GM19351 (cell line): ENCODE results near the gene HHLA2.
"Not testable (repeated sequence)": the region's sequence is repeated elsewhere in the genome, so short reads cannot be mapped to it uniquely, and the experiment has no call there.

Source experiments
- ATAC-seq: cut with Tn5 transposase; IDR thresholded peaks from one replicate; pipeline ENCODE4 v1.9.1; 2021; ENCODE audit warnings: mild to moderate bottlenecking, moderate library complexity; ENCODE audit not compliant: unreplicated experiment

The HHLA2 gene, protein sequence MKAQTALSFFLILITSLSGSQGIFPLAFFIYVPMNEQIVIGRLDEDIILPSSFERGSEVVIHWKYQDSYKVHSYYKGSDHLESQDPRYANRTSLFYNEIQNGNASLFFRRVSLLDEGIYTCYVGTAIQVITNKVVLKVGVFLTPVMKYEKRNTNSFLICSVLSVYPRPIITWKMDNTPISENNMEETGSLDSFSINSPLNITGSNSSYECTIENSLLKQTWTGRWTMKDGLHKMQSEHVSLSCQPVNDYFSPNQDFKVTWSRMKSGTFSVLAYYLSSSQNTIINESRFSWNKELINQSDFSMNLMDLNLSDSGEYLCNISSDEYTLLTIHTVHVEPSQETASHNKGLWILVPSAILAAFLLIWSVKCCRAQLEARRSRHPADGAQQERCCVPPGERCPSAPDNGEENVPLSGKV

DNA sequence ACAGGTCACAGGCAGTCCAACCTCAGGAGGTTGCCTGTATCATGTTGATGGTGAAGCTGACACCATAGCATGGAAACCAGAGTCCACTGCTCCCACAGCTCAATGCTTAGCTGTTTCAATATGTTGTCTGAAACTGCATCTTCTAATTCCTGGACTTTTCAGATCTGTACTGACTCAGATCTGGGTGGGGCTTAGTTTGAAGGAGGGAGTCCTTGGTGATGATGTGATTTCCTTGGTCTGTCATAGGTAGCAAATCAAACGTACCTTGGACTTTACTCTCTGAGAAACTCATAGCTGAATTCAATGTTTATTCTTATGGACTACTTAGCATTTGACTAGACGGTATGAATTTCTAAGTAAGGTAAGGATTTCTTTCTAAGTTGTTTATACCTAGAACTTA, at the start of gene HHLA2:
TSS of gene HHLA2 (plus strand) at position 310 of the 400 bp plus-strand sequence. CDS start 55,266 bp downstream, outside the sequence.
- peak; percentile 56 for ATAC-seq

DNA sequence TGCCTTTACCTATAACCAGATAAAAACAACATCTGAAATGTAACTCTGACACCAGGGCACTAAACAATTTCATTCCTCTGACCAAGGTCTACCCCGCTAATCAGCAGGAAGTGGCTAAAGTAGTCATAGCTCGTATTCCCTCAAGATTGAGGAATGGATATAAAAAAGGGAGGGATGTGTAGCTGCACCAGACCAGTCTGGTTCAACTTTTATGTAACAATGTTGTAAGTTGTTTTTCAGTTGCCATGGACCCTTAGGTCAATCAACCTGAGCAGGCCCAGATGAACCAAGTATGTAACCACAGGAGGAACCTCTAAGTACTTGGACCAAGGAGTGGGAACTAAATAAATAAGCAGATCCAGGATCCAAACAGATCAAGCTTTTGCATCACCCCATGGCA, 45.7 kb upstream of the HHLA2 start:
- ATAC-seq: no peak

DNA sequence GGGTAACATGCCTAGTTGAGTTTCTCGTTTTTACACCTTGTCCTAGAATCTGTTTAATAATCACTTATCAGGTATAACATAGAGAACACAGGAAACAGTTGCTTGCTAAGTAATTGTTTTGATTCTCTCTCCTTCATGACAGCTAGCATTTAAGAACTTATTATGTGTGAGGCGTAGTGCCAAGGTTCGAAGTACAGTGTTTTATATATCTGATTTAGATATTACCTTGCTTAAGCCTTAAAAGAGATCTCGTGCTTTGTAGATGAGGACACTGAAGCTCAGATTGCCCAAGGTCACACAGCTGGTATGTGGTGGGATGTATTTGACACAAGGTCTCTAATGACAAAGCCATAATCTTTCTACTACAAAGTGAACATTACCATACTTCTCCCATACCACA, 45.1 kb upstream of the HHLA2 start:
- no peak for ATAC-seq

DNA sequence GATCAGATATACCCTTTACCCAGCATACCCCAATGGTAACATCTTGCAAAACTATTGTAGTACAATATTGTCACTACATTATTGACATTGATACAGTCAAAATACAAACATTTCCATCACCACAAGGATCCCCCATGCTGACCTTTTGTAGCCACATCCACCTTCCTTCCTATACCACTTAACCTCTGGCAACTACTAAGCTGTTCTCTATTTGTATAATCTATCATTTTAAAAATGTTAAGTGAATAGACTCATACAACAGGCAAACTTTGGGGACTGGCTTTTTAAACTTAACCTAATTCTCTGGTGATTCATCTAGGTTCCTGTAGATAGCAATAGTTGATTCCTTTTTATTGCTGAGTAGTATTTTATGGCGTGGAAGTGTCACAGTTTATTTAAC, 44.5 kb upstream of the HHLA2 start:
- ATAC-seq: no peak

DNA sequence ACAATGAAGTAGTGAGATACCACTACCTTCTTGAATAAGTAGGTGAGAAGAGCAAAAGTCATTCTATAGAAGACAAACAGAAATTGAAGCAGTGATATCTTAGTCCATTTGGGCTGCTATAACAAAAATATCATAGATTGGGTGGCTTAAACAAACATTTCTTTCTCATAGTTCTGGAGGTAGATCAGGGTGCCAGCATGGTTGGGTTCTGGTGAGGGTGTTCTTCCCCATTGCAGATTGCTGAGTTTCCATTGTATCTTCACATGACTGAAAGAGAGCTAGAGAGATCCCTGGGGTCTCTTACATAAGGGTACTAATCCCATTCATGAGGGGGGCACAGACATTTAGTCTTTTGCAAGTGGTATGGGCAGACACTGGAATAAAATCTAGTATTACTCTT, 41.2 kb upstream of the HHLA2 start:
- no peak for ATAC-seq

DNA sequence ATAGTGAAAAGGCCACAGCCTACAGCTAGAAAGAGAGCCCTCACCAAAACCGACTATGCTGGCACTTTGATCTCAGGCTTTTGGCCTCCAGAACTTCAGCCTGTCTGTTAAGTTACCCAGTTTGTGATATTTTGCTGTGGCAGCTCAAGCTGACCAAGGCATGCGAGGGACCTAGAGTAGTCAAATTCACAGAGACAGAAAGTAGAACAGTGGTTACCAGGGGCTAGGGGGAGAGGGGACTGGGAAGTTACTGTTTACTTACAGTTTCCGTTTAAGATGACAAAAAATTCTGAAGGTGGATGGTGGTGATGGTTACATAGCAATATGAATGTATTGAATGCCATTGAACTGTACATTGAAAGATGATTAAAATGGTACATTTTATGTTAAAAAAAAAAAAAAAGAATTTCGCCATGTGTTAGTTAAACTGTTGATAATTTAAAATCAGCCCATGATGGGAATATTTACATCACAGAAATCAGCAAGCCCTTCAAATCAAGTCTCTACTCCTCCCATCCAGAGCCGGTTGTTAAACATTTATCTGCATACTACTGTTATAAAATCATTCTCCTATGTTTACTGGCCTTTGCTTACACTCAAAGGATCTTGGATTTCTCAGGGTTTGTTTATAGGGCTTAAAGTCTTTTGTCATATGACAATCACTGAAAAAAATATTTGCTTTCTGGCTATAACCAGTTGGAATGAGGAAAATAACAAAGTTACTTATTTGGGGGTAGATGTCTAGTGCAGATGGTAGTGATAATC, 31.6 kb upstream of the HHLA2 start:
- not testable (repeated sequence) for ATAC-seq

DNA sequence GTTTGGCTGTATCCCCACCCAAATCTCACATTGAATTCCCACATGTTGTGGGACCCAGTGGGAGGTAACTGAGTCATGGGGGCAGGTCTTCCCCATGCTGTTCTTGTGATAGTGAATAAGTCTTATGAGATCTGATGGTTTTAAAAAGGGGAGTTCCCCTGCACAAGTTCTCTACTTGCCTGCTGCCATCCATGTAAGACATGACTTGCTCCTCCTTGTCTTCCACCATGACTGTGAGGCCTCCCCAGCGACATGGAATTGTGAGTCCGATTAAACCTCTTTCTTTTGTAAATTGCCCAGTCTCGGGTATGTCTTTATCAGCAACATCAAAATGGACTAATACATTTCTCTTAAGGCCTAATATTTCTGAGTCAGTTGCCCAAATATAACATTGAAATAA, 28.1 kb upstream of the HHLA2 start:
- ATAC-seq: not testable (repeated sequence)

DNA sequence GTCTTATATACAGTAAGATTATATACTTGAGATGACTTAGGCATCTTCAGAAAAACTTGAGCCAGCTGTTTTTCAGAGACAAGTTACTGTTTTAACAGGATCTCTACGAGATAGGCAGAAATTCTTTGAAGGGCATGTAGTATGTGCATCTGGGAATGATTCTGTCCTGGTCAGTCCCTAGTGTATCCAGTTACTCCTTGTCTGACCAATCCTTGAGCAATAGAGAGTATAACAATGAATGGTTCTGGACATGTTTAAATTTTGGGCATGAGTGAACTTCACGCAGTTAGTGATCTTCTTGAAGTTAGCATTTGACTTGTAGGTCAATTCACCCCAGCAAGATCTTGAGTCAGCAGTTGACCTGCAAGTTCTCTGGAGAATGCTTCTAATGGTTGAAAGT, 24.7 kb upstream of the HHLA2 start:
- ATAC-seq: no peak

DNA sequence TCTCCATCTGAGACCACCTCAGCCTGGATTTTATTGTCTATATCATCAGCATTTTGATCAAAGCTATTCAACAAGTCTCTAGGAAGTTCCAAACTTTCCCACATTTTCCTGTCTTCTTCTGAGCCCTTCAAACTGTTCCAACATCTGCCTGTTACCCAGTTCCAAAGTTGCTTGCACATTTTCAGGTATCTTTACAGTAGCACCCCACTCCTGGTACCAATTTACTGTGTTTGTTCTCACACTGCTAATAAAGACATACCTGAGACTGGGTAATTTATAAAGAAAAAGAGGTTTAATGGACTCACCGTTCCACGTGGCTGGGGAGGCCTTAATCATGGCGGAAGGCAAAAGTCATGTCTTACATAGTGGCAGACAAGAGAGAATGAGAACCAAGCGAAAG, 17.3 kb upstream of the HHLA2 start:
- ATAC-seq: not testable (repeated sequence)

DNA sequence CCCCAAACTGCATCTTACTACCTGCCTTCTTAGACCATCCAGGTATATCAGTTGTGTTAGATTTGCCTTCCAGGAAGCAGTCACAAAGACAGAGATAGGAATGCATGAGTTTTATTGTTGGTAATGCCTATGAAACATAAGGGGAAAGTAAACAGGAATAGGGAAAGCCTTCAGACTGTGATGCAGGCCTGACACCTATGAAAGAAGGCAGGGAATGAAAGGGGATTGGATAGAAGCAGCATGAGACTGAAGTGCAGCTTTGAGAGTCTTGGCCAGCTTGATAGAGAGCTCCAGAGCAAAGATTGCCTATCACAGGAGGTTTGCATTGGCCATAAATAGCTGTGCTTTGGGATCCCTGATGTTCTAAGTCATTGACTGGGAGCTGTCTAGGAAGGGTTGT, 15.9 kb upstream of the HHLA2 start:
- ATAC-seq: no peak

DNA sequence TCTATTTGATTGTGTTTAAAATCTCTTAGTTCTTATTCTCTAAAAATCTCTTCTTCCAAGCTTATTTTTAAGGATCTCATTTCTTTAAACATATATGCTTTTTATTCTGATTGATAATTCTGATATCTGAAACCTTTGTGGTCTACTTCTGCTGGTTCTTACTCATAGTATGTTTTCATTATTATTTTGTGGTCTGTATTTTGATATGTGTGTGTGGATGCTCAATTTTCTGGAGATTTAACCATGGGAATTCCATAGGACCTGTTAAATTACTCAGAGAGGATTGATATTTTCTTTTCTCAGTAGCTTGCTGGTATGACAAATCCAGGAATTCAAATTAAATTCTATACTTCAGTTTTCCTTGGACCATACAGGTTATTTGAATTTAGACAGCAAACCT, 14.7 kb upstream of the HHLA2 start:
- ATAC-seq: peak; percentile 83

DNA sequence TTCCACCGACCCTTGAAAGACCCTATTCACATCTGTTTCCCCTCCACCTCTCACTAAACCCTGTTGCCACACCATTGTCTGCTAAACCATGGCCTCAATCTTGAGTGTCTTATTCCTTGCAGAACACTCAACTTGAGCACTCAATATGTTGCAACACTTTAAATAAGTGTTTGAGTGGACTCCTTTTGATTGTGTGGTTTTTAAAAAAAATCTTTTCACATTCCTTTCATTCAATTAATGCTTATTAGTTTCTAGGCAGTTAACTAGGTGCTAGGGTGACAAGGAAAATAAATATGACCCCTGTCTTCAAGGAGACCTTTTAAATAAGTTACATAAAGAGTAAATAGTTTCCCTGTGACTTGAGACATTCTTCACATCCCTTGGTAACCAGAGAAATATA, 13.3 kb upstream of the HHLA2 start:
- ATAC-seq: no peak

DNA sequence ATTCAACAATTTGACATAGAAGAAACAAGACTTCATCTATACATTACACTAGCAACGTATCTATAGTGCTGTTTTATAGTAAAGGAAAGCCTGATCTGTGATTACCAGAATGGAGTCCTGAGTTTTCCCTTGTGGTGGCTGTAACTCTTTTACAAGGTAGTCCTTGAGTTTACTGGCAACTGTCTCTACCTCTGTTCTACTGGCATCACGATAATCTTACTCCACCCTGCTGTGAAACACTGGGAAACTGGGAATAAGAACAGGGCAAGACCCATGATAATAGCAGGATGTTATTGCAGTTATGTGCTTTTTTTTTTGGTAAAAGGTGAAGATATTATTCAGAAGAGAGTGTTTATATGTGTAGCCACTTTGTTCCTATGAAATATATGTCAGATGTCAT, 12.4 kb upstream of the HHLA2 start:
- ATAC-seq: no peak

DNA sequence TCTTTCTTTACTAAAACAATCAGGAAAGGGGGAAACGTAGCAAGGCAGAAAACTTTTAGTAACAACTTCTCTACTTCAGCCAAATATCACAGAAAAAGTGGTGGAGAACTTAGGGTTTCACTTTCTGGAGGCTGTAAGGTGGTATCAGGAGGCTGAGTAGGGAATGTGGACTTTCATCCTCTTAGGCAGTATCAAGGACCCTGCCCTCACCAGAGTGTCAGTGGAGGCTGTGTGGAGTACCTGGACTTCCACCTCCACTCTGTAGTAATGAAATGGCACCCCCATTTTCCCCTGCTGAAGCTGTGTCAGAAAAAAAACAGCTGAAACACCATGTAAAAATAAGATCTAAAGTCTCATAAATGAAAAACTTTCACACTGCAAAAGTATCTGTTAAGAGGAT, 11.2 kb upstream of the HHLA2 start:
- ATAC-seq: no peak

DNA sequence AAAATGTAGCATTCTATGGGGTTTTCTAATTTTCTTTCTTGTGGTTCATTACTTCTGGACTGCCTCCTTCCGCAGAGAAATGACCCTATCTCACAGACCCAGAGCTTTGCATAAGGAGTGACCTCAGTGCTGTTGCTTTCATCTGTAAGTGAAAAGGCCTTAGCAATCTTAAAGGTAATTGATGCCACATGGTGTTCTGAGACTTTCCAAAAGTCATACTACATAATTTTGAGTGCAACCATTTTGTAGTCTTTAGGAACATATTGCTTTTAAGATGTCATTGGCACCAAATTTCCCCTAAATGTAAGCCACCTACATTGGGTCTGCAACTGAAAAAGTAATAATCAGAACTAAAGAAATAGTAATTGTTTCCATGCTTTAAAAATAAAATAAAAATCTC, 9.2 kb upstream of the HHLA2 start:
- ATAC-seq: peak; percentile 93

DNA sequence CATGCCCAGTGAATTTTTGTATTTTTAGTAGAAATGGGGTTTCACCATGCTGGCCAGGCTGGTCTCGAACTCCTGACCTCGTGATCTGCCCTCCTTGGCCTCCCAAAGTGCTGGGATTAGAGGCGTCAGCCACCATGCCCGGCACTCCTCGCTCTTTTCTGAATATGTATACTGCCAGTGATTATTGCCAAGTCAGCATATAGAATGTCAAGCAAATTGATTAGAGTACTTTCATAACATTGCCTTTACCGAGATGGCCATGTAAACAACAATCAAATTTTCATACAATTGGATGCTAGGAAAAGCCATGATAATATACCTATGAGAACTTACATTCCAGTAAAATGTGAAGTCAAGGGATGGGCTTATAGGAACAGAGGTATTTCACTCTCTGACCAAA, 8.2 kb upstream of the HHLA2 start:
- not testable (repeated sequence) for ATAC-seq

DNA sequence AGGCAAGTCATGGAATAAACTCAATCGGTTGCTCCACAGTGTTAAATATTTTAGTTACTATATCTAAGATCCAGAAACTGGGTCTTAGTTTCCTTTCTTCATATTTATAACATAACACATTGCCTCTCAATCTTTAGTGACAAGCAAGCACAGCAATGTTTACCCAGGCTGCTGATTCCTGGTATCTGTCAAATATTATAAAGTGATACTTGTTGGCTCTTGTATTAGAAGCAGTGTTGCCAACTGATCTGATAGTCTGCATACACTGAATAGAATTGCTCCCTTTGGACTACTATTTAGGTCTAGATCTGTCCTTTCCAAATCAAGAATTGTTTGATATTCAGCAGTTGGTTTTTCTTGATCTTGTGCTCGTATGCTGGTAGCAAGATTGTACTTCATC, 7.2 kb upstream of the HHLA2 start:
- no peak for ATAC-seq

DNA sequence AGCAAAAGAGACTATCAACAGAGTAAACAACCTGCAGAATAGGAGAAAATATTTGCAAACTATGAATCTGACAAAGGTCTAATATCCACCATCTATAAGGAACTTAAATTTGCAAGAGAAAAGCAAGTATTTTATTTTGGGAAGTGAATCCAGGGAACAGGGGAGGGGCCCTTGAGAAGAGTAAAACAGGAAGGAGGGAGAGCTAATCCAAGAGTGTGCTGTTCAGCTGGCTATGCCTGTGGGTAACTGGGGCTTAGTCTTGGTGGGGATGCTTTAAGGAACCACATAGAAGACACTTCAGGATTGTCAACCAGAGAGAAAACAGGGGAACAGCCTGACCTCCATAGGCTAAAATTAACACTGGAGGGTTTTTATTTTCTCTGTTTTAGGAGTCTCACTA, 3.9 kb upstream of the HHLA2 start:
- no peak for ATAC-seq

DNA sequence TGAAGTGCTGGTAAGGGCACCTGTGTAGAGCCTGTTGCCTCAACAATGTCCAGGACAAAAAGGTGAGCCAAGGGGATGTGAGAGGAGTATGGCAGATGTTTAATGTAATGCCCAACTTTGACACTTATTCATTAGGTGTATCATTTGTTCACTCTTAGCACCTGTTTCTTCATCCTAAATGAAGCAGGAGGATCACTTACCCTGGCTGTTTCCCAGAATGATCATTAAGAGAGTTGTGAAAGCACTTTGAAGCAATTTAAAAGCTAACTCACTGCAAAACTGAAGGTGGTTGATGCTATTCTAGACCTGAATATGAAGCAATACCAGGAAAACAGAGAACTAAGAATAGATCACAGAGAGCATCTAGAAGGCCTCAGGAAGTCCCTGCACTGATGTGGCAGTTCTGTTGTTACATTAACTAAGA, 3.4 kb upstream of the HHLA2 start:
- peak; percentile 73 for ATAC-seq

DNA sequence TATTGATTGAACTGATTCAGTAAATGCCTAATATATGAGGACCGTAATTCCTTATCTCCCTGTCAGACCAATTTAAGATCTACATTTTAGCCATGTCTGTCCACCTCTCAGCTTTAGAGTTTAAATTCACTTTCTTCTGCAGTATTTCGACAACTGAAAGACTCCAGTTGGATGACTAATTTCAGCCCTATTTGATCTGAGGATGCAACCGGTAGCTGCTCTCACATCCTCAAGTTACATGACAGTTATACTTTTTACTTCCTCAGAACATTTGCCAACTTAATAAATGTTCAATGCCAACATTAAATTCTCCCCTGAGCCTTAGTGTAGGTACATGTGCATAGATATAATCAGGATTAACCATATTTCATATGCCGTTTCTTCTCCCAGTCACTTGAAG, 2.5 kb upstream of the HHLA2 start:
- ATAC-seq: peak; percentile 64

DNA sequence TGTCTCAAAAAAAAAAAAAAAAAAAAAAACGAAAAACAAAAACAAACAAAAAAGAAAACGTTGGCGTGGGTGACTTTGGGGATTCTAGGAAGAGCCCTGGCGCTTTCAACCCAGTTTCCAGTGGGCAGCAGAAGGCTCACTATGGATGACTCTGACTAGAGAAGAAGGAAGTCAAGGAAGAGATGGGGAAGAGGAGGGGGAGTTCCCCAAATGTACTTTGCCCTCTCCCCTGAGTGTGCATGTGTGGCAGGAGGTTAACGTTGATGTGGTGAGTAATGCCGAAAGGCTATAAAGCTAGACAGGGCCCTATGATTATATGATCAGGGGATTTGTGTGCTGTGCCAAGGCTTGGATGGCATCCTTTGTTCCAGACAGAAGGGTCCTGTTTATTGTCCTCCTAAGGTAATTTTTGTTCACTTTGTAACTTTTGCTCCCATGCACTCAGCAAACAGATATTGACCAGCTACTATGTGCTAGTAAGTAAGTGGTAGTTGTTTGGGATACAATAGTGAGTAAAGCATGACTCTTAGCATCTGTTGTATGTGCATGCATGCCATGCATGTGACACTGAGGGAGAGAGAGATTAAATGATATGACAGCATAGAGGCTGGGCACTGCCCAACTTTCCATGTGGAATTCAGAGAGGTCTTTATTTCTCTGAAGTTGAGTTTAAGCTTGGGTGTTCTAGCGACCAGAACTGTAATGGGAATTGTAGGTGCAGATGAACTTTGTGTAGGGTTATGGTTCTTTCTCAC, 750 bp upstream of the HHLA2 start:
- no peak for ATAC-seq

DNA sequence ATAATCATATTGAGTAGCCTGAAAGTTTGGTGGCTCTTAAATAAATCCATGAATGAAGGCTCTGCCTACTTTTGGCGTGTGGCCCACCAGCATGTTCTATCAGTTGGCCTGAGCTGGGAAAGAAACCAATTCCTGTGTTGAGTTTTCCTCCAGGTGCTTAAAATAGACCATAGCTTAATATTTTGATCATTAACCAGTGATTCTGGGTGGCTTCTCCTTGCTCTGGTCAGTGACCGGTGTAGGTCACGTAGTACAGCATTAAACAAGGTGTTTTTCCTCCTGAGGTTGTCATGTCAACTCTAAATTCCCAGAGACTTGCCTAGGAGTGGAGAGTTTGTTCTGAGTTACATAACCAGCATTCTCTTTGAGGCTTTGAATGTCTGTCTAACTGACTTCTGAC, 1.3 kb downstream of the HHLA2 start:
- ATAC-seq: no peak
